GM21619 (cell line): ENCODE measurements around the gene ATMIN.

Experiments
- ATAC-seq: cut with Tn5 transposase; IDR thresholded peaks from one replicate; pipeline ENCODE4 v1.9.1; 2021; ENCODE audit not compliant: unreplicated experiment

ATMIN gene

DNA sequence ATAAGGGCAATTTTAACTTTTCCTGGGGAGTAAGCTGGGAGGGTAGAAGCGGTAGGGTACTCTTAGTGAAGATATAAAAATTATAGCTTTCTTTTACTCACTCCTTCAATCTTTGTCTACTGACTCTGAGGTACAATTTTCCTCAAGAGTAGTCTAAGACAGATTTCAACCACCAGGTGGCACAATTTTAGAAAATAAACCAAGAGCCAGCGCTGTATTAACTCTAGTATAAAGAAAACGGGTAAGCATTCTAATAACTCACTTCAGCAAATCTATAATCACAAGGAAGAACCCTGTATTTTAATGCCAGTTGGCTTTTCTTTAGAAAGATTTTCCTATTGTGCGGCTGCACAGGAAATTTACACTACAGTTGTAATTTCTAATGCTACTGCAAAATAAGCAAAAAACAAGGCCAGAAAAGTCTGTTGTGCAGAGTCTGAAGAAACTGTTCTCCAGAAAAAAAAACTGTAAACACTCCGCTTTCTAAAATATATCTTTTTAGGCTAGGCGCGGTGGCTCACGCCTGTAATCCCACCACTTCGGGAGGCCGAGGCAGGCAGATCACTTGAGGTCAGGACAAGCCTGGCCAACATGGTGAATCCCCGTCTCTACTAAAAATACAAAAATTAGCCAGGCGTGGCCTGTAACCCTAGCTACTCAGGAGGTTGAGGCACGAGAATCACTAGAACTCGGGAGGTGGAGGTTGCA is 30.8 kb upstream of the ATMIN start:
- no peak for ATAC-seq

DNA sequence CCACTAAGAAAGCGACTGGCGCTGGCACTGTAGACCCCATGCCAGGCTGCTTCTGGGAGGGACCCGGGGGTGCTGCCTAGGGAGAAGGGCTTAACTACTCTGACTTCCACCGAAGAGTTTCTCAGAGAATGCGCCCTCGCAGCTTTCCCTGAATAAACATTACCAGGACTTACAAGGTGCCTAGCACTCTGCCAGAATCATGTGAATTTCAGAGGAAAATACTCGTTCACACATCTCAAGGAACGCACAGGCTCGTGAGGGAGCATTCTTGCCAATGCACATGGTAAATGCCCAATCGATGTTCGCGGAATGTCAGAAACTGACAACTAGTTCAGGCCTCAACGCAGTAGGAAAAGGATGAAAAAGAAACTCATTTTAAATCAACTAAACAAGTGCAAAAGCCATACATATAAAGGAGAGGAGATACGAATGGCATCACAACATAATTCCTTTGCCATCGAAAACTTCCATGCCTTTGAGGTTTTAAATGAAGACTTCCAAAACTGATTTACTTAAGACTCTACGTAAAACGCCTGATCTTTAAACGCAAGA is 30.0 kb upstream of the ATMIN start:
- ATAC-seq: no peak

DNA sequence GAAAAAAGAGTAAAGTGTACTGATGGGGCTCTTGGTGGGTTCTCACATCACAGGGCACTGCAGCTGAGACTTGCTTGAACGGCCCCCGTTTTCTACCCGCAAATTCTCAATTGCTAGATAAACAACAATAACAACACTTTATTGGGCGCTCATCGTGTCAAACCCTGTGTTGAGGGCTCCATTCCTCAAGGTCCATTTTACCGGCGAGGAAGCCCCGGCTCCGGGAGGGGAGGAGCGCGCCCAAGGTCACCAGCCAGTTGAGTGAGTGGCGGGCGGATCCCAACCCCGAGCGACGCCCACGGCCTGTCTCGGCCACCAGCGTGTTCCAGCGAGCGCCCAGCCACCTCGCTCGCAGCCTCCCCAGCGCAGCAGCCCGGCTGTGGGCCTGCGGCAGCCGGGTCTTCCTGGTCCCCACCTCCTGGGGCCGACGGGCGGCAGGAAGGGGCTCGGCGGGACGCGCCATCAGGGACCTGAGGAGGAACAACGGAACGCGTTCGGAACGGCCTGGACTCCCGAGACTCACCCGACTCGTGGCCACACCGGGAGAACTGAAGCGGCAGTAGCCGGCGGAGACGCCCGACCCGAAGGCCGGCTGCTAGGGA is 29.3 kb upstream of the ATMIN start:
- peak; percentile 21 for ATAC-seq

DNA sequence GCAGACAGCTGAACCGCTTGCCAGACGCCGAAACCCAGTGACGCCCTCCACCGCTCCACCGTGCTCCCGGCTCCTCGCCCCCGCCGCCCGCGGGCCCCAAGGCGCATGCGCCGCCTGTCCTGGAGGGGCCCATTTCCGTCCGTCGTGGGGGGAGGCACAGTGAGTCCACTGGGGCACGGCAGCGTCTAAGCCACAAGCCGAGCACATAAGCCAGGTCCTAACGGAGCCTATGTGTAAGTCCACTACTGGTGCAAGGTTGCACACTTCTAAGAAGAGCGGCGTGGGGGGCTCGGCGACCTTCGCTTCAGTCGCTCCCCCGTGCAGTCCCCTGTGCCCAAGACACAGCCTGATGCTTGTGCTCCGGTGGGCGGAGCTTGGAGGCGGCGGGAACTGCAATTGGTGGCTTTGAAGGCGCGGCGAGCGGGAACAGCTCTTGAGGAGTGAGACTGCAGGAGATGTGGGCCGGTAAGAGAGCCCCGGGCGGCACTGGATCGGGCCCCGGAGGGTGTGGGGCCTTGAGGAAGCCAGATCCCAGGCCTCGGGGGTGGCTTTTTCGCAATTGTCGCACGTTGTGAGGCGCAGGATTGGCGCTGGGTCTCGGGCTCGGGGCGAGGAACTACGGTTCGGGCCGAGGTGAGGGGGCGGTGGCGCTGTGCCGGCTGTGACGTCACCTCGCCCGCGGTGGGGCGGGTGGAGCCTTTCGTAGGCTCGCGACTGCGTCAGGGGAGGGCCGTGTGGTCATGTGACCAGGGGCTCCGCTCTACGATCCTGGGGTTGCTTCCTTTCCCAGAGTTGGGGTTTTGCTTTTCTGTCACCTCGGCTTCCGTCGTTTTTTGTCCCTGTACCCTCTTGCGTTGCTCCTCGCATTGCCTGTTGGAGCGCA is 28.6 kb upstream of the ATMIN start, which contains the start of the genes CENPN and CMC2:
Gene CENPN (plus strand): TSS at position 402 of the 883 bp plus-strand sequence. CDS start 4,726 bp downstream, outside the sequence.
Gene CMC2 (minus strand): TSS at position 73 of the 883 bp plus-strand sequence. CDS start 9,491 bp downstream, outside the sequence.
- ATAC-seq: peak; percentile 81

DNA sequence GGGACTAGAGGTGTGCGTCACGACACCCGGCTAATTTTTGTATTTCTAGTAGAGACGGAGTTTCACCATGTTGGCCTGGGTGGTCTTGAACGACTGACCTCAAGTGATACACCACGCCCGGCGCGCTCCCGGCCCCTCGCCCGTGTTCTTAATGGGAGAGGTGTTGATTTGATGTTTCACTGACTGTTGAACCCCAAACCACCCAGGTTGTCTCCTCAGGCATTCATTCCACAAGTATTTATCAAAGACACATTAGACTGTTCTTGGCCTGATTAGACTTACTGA is 27.2 kb upstream of the ATMIN start:
- ATAC-seq: no peak

DNA sequence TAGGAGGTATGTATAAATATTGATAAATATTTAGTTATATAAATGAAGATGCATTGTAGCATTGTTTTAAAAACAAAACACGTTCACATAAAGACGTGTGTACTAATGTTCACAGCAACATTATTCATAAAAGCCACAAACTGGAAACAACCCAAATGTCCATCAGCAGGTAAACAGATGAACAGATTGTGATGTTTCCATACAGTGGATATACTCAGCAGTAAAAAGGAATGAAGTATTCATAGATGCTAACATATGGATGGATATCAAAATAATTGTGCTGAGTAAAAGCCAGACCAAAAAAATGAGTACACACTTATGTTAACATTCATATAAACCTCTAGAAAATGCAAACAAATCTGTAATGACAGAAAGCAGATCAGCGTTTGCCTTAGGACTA is 22.7 kb upstream of the ATMIN start:
- no peak for ATAC-seq

DNA sequence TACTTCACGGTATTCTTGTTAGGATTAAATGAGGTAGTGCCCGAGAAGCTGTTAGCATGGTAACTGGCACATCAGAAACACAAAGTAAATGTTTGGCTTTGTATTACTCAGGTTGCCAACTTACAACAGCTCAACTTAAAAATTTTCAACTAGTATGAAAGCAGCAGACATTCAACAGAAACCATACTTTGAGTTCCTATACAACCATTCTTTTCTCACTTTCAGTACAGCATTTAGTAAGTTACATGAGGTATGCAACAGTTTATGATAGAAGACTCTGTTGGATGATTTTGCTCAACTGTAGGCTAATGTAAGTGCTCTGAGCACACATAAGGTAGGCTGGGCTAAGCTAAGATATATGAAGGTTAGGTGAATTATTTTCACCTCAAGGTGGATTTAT is 21.0 kb upstream of the ATMIN start:
- no peak for ATAC-seq

GRCh38 chr16:81018496-81018895 is 17.1 kb upstream of the ATMIN start:
- ATAC-seq: no peak

GRCh38 chr16:81026429-81026828 is 9.2 kb upstream of the ATMIN start:
- no peak for ATAC-seq

DNA sequence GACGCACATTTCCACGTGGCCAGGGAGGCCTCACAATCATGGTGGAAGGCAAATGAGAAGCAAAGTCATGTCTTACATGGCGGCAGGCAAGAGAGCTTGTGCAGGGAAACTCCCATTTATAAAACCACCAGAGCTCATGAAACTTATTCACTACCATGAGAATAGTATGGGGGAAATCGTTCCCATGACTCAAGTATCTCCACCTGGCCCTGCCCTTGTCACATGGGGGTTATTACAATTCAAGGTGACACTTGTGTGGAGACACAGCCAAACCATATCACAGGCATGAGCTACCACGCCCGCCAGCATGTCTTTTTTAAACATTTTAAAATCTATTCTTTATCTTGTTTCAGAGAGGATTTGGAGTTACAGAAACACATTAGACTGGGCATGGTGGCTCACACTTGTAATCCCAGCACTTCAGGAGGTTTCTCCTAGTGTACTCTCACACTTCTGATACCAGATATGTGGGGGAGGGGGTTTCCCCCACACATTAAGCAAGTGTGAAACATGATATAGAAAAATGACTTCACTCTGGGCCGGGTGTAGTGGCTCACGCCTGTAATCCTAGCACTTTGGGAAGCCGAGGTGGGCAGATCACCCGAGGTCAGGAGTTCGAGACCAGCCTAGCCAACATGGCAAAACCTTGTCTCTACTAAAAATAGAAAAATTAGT is 5.6 kb upstream of the ATMIN start:
- no peak for ATAC-seq

- peak; percentile 51 for ATAC-seq
Measured at GRCh38 chr16:81035975-81036750, 521 bp downstream of the ATMIN start.

- ATAC-seq: no peak
Measured at GRCh38 chr16:81036751-81037350, 1.2 kb downstream of the ATMIN start.

DNA sequence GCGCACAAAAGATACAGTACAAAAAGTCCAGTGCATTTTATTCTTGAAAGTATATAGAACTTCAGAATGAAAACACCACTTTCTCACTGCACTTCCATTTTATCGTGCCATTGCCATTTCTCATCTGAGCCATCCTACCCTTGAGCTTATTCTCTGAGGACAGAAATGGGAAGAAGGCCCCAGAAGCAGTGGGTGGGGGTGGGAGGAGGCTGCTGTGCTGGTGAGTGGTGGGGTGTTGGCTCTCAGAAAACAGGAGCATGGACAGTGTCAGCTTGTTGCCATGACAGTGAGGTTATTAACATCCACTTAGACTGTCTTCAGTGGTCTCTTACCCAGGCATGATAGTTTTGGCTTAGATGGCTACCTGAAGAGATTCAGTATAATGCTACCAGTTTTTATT is 4.5 kb downstream of the ATMIN start:
- no peak for ATAC-seq

DNA sequence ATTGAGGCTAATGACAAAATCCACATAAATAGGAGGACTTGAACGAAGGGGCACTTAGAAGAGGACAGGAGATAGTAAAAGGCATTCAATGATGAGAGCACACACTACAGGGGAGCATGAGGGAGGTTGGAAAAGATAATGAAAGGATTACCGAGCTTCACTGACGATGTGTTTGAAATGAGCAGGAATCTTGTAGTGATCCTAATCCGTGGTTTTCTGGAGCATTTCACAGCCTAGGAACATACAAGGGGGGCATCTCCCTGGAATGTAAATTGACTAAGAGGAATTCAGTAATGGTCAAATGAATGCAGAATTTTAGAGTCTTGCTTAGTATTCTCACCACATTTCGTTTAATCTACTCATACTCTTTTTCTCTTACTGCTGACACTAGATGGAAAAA is 5.2 kb downstream of the ATMIN start:
- no peak for ATAC-seq

GRCh38 chr16:81041696-81042095 is 6.1 kb downstream of the ATMIN start:
- ATAC-seq: no peak

- ATAC-seq: no peak
Measured at GRCh38 chr16:81042821-81043220, 7.2 kb downstream of the ATMIN start.

GRCh38 chr16:81053761-81054160 is 18.1 kb downstream of the ATMIN start:
- no peak for ATAC-seq

DNA sequence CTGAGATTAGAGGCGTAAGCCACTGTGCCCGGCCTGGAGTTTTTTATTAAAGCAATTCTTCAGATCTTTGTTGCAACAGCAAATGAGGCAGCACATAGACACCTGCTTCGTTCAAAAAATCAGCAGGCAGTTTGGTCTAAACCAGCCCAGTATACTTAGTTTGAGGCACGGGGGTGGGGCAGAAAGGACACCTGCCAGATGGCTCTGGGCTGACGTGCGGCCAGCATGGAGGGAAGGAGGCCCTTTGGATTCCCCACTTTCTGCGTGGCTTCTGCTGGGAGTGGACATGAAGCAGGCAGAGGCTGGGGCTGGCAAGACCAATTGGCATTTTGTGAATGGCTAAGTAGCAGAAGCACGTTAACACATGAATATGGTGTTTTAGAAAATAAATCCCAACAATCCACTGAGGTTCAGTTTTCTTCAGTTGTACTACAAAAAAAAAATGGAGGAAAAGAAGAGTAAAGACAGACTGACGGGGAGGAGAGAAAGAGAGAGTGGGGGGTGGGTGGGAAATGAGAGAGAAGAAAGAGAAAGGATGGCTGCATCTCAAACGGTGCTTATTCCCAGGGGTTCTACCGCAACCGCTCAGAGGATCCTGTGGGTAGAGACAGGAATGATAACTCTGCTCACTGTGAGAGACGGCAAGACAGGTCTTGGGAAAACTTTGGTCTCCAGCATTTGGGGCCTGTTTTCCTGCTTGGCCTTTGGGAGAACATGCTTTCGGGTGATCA is 25.1 kb downstream of the ATMIN start:
- no peak for ATAC-seq

DNA sequence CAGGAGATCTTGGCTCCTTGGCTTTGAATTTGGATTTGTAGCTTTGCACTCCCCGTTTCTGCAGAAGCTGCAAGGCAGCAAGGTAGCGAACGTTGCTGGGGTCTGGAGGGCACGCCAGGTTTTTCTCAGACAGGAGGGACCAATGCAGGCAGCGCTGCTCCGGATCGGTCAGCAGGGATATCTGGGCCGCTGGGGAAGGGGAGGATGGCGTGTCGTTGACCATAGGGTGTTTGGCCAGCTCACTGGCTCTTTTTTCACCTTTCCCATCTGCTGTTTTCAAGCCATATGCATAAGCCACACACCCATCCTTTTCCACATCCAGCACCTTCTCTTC is 25.6 kb downstream of the ATMIN start:
- ATAC-seq: no peak
